Measurements from ENCODE around the gene SMPDL3A. TPM values are rescaled to one million over a fixed set of nuclear protein-coding genes. Genes with fewer than 3 reads are reported as not detected.

Gene SMPDL3A
- total and polyA plus RNA-seq, 2 of the 13 experiments (the other 11 are each of a cell fraction or from before 2014, with no cell fraction given), result 7.8 to 17.3 TPM

DNA sequence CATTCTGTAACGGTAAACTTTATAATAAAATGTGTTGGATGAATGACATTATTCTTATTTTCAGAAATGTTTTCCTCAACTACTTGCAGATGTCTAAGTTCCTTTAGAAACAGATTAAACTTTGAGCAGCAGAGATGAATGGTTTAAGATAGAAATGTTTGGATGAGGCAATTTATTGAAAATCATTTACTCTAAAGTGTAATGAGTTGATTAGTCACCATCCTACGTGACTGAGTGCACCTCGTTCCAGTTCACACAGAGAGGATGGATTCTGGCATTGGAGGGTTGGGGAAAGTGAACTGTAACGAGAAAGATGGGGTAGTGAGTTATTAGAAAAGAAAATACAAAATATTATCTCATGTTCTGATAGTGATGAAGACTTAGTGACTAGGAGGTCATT, 28.7 kb downstream of the SMPDL3A start (continued):
- TF ChIP-seq ZNF18 (CRISPR knock-in tag; IDR thresholded peaks at IDR 0.05; ENCODE audit: insufficient replicate concordance) (peak; percentile 53), SIX1 (CRISPR knock-in tag; IDR thresholded peaks at IDR 0.05; ENCODE audit: borderline replicate concordance) (no peak), SAP130 (CRISPR knock-in tag; IDR thresholded peaks at IDR 0.05; ENCODE audit: low read depth) (no peak), MED1 (CRISPR knock-in tag; IDR thresholded peaks at IDR 0.05) (peak; percentile 59; the same call in 1 of the 2 replicates), ZNF557 (CRISPR knock-in tag; IDR thresholded peaks at IDR 0.05) (no peak), ZNF230 (CRISPR knock-in tag; IDR thresholded peaks at IDR 0.05) (no peak), THYN1 (CRISPR knock-in tag; IDR thresholded peaks at IDR 0.05; ENCODE audit: borderline replicate concordance, low read depth) (no peak), HNF4A (CRISPR knock-in tag; IDR thresholded peaks at IDR 0.05) (no peak), RERE (CRISPR knock-in tag; IDR thresholded peaks at IDR 0.05; ENCODE audit: low read depth) (no peak), FOXK1 (CRISPR knock-in tag; IDR thresholded peaks at IDR 0.05; ENCODE audit: borderline replicate concordance, low read depth) (no peak), ZNF747 (CRISPR knock-in tag; IDR thresholded peaks at IDR 0.05; ENCODE audit: borderline replicate concordance) (no peak), ZNF501 (CRISPR knock-in tag; IDR thresholded peaks at IDR 0.05) (no peak), BRF2 (CRISPR knock-in tag; IDR thresholded peaks at IDR 0.05) (no peak), ZFP41 (CRISPR knock-in tag; IDR thresholded peaks at IDR 0.05; ENCODE audit: borderline replicate concordance) (no peak), ZNF33B (CRISPR knock-in tag; IDR thresholded peaks at IDR 0.05) (no peak), ZNF292 (CRISPR knock-in tag; IDR thresholded peaks at IDR 0.05; ENCODE audit: borderline replicate concordance, low read depth) (no peak)
- TF ChIP-seq, protein P1, sequence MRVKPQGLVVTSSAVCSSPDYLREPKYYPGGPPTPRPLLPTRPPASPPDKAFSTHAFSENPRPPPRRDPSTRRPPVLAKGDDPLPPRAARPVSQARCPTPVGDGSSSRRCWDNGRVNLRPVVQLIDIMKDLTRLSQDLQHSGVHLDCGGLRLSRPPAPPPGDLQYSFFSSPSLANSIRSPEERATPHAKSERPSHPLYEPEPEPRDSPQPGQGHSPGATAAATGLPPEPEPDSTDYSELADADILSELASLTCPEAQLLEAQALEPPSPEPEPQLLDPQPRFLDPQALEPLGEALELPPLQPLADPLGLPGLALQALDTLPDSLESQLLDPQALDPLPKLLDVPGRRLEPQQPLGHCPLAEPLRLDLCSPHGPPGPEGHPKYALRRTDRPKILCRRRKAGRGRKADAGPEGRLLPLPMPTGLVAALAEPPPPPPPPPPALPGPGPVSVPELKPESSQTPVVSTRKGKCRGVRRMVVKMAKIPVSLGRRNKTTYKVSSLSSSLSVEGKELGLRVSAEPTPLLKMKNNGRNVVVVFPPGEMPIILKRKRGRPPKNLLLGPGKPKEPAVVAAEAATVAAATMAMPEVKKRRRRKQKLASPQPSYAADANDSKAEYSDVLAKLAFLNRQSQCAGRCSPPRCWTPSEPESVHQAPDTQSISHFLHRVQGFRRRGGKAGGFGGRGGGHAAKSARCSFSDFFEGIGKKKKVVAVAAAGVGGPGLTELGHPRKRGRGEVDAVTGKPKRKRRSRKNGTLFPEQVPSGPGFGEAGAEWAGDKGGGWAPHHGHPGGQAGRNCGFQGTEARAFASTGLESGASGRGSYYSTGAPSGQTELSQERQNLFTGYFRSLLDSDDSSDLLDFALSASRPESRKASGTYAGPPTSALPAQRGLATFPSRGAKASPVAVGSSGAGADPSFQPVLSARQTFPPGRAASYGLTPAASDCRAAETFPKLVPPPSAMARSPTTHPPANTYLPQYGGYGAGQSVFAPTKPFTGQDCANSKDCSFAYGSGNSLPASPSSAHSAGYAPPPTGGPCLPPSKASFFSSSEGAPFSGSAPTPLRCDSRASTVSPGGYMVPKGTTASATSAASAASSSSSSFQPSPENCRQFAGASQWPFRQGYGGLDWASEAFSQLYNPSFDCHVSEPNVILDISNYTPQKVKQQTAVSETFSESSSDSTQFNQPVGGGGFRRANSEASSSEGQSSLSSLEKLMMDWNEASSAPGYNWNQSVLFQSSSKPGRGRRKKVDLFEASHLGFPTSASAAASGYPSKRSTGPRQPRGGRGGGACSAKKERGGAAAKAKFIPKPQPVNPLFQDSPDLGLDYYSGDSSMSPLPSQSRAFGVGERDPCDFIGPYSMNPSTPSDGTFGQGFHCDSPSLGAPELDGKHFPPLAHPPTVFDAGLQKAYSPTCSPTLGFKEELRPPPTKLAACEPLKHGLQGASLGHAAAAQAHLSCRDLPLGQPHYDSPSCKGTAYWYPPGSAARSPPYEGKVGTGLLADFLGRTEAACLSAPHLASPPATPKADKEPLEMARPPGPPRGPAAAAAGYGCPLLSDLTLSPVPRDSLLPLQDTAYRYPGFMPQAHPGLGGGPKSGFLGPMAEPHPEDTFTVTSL (CRISPR knock-in tag; IDR thresholded peaks at IDR 0.05; ENCODE audit: borderline replicate concordance), result peak; percentile 35; the same call in 1 of the 2 replicates
